GM19324 (cell line): ENCODE data around the gene FAM83F.

Experiments
- ATAC-seq: cut with Tn5 transposase; IDR thresholded peaks from one replicate; pipeline ENCODE4 v1.9.1; 2021; ENCODE audit warnings: mild to moderate bottlenecking, moderate library complexity; ENCODE audit not compliant: unreplicated experiment, low FRiP score

FAM83F gene

GRCh38 chr22:40054486-40054885 lies 59.7 kb downstream of the FAM83F start:
- no peak for ATAC-seq

DNA sequence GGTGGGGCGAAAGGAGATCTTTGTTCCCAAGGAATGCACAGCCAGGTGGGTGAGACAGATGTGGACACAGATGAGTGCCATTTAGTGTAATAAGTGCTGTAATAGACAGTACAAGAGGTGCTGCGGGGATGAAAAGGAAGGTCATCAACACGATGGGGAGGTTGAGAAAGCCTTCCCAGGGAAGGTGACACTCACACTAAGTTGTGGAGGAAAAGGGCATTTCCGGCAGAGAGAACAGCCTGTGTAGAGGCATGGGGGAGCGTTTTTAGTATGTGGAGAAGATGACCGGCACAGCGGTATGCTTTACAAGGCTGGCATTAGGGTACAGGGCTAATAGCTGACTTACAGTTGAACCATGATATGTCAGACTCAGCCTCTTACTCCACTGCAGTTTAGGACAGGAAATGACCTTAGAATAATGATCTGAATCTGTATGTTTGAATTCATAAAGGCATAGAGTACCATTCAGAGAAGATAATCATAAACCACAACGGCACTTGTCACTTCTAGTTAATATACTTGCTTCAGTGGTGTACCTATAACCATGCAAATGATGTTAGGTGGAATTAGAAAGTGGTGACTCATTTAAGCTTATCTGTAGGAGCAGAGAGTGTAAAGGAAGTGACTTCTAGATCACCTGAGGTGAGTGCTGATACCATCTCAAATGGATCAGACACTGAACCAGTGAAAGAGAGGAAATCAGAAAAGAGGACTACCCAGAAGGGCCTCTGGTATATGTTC lies 60.6 kb downstream of the FAM83F start:
- no peak for ATAC-seq

DNA sequence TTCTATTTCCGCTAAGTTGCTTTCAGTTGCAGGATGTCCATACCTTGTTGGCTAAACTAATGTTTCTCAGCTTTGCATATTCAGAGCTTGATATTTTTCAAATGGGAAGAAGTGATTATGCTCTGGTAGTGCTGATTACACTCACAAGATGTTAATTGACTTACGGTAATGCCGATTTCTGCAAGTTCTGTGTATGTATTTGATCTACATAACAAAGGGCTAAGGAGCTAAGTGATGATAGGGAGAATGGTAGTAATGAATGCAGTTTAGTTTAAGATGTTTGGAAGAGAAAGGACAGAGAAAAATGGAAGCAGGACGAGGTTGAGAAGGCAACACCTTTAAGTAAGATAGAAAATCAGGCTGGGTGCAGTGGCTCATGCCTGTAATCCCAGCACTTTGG lies 61.4 kb downstream of the FAM83F start:
- no peak for ATAC-seq

GRCh38 chr22:40056559-40056958 lies 61.8 kb downstream of the FAM83F start:
- no peak for ATAC-seq

DNA sequence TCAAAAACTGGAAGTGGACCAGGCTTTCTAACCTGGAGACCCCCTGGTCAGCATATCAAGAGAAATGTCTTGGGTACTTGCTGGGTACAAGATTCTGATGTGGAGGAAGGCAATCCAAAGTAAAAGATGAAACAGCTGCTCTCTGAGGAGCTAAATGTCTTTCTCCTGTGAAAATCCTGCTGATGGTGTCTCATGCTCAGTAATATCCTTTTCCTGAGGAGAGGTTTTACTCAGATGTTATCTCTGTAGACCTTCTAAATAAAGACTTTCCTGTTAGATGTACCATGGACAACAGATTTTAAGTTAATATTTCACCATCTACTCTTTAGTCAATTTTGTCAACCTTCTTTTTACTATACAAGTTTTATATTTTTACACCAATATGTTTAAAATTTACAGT lies 62.9 kb downstream of the FAM83F start:
- no peak for ATAC-seq

GRCh38 chr22:40058265-40058664 lies 63.5 kb downstream of the FAM83F start:
- no peak for ATAC-seq

DNA sequence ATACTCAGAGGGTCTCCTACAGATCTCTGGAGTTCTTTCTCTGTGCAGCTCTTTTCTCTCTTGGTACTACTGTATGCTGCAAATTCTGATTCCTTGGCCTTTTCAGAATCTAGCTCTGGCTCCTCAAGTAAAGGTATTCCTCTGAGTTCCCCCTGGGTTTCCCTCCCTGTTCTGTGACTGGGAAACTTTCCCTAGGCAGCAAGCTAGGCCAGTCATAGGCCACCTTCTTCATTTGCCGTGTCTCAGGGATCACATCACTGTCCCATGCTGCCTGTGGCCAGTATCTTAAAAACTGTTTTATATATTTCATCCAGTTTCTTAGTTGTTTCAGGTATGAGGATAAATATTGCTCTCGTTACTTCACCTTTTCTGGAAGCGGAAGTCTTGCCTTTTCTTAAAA lies 71.2 kb downstream of the FAM83F start:
- no peak for ATAC-seq

DNA sequence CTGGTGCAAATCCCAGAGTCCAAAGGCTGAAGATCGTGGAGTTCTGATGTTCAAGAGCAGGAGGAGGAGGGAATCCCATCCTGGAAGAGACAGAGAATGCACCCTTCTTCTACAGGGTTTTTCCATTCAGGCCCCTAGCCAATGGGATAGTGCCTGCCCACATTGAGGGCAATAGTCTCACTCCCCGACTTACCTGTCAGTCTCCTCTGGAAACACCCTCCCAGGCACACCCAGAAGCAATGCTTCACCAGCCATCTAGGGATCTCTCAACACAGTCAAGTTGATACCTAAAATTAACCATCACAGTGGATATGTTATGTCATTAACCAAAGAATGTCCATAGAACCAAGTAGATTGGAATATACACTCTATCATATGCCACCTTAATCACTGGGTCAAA lies 72.9 kb downstream of the FAM83F start:
- no peak for ATAC-seq

- no peak for ATAC-seq
These were observed 75.9 kb downstream of the FAM83F start for GRCh38 chr22:40070701-40071100.

DNA sequence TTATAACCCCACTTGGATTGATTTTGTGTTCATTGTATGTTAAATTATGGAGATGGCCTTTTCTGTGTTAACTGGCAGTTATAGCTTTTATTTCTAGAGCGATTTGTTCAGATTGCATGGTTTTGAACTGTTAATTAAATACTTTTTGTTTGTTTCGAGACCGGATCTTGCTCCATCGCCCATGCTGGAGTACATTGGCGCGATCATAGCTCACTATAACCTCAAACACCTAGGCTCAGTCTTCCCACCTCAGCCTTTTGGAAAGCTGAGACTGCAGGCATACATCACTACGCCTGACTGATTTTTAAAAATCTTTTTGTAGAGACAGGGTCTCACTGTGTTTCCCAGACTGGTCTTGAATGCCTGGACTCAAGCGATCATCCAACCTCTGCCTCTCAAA lies 77.0 kb downstream of the FAM83F start:
- ATAC-seq, result no peak

DNA sequence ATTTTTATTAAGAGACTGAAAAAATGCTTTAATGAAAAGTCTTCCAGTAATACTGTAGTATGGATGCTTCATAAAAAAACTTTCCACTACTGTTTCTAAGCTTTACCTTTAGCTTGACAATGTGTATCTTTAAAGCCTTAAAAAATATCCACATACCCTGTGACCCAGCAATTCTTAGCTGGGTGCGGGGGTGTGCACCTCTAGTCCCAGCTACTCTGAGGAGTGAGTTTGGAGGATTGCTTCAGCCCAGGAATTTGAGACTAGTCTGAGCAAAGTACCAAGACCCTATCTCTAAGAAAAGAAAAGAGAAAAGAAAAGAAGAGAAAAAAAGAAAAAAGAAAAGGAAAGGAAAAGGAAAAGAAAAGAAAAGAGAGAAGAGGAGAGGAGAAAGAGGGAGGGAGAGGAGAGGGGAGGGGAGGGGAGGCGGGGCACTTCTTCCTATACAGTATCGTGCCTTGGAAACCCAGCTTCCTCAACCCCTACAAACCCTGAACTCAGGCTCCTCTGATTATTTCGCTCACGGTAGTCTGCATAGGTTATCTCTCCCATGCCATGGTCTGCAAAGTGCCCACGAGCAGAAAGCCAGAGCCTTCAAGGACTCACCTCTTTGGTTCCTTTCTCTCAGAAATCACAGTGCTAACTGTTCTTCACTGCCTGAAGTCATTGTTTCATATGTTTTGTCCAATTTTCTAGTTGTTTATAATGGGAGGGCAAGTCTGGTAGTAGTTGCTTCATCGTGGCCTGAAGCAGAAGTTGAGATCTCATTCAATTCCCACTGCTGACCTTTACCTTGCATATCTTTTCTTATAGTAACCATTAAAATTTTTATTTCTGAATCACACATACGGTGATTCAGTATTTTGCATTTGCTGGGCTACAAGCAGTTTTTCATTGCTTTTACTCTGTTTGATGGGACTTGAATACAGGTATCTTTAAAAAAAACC lies 82.2 kb downstream of the FAM83F start:
- ATAC-seq, result no peak

- ATAC-seq, result no peak
These were observed 82.9 kb downstream of the FAM83F start for GRCh38 chr22:40077646-40078016.

DNA sequence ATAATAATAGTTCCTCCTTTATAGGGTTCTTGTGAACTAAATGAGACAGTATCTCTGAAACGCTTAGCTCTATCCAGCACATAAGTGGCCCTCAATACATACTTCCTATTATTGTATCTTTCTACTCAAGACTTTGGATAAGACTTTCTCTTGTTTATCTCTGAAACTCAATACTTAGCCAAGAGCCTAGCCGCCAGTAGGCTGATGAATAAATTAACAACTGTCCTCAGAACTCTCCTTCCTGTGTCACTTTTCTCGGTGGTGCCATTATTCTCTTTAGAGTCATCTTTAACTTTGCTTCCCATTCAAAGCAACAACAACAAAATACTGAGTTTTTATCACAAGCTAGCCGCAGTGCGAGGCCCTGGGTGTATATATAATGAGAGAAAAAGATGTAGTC lies 86.9 kb downstream of the FAM83F start:
- no peak for ATAC-seq

DNA sequence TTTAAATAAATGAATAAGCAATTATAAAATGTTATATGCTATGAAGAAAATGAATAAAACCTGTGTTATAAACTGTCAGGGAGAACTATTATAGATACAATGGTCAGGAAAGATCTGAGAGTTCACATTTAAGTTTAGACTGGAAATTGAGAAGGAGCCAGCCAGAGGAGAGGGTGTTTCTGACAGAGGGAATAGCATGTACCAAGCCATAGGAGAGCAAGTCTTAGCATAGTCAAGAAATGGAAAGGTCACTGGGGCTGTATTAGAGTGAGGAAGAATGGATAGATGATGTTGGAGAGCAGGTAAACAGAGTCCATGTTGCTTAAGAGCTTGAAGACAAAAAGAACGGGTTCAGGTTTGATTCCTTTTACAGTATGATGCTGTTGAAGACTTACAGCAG lies 87.4 kb downstream of the FAM83F start:
- no peak for ATAC-seq

- no peak for ATAC-seq
These were observed 89.0 kb downstream of the FAM83F start for GRCh38 chr22:40083794-40084193.

DNA sequence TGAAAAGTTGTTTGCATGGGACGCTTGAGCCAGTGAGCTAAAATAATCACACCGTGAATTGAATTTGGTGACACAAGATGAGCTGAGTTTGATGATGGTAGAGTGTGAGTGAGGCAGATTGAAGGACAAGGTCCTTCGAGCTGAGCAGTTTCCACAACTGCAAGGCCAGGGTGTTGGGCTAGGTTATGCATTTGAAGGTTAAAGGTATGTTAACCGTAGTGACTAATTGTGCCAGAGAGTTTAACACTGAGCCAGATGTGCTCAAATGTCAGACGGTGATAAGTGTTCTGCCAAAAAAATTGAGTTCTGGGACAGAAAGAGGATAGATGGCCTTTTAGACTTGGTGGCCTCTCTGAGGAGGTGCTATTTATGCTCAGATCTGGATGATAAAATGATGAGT lies 89.5 kb downstream of the FAM83F start:
- ATAC-seq, result no peak

GRCh38 chr22:40088818-40089217 lies 94.1 kb downstream of the FAM83F start:
- ATAC-seq, result no peak
